CD4-positive, alpha-beta T cell (primary cell): ENCODE results near the gene GNG13. TPM values are rescaled to one million over a fixed set of nuclear protein-coding genes. Genes with fewer than 3 reads are reported as not detected.

Source experiments
- ATAC-seq: fragments of 200-7000 bp; cut with Tn5 transposase; one replicate; pipeline ENCODE4 v1.10.0; 2022; ENCODE audit warnings: mild to moderate bottlenecking; ENCODE audit not compliant: poor library complexity
- CTCF ChIA-PET: fragments of 350-600 bp; sonication (Branson Sonifier 250); formaldehyde crosslinking; loops from one replicate; lab custom pipeline; 2021; ENCODE audit warnings: antibody characterized with exemption, inconsistent platforms; lab: Charles Lee
- POLR2A ChIA-PET: fragments of 350-600 bp; sonication (Branson Sonifier 250); formaldehyde crosslinking; loops from one replicate; lab custom pipeline; 2021; ENCODE audit warnings: antibody characterized with exemption, inconsistent platforms; lab: Charles Lee
- DNase-seq, 14 experiments: peaks; one replicate each; pipeline ENCODE4 v3.0.0-alpha.2; 2013 to 2020; ENCODE audit warnings: mixed read lengths in 2 of 14
- H3K27ac ChIP-seq, 2 donors: one replicate each; pipeline versions ENCODE4 v1.5.1 to v1.7.0; 2013; ENCODE audit warnings: low read length in 2 of 2, low read depth in 1 of 2, mild to moderate bottlenecking in 1 of 2
- H3K27me3 ChIP-seq, 2 experiments: 1 replicate in 1 of 2; 2 replicates in 1 of 2; pipeline versions ENCODE4 v1.6.1 to v1.7.0; 2013; ENCODE audit warnings: low read length in 2 of 2, control low read depth in 1 of 2, mild to moderate bottlenecking in 1 of 2, moderate library complexity in 1 of 2; ENCODE audit not compliant: insufficient read depth in 2 of 2, control insufficient read depth in 1 of 2
- H3K36me3 ChIP-seq: one replicate; pipeline ENCODE4 v1.6.1; 2013; ENCODE audit warnings: low read length, control low read depth; ENCODE audit not compliant: insufficient read depth
- H3K4me1 ChIP-seq: one replicate; pipeline ENCODE4 v1.6.1; 2013; ENCODE audit warnings: low read length, control low read depth; ENCODE audit not compliant: insufficient read depth
- H3K4me3 ChIP-seq: one replicate; pipeline ENCODE4 v1.5.1; 2013; ENCODE audit warnings: mild to moderate bottlenecking, low read length, moderate library complexity
- H3K9me3 ChIP-seq, 2 experiments: 1 replicate in 1 of 2; 2 replicates in 1 of 2; pipeline versions ENCODE4 v1.6.1 to v1.7.0; 2013; ENCODE audit warnings: low read length in 2 of 2, mild to moderate bottlenecking in 2 of 2, control low read depth in 1 of 2, moderate library complexity in 1 of 2; ENCODE audit not compliant: control insufficient read depth in 1 of 2, insufficient read depth in 1 of 2
- H3K27ac Mint-ChIP-seq: one replicate; pipeline ENCODE4 v1.8.0; 2020; ENCODE audit warnings: mixed read lengths
- H3K27me3 Mint-ChIP-seq: one replicate; pipeline ENCODE4 v1.8.0; 2021; ENCODE audit warnings: mixed read lengths
- H3K36me3 Mint-ChIP-seq: one replicate; pipeline ENCODE4 v1.8.0; 2021; ENCODE audit warnings: low read depth, mixed read lengths
- H3K4me1 Mint-ChIP-seq: one replicate; pipeline ENCODE4 v1.8.0; 2021; ENCODE audit warnings: low read depth, mixed read lengths
- H3K4me3 Mint-ChIP-seq: one replicate; pipeline ENCODE4 v1.8.0; 2020; ENCODE audit warnings: mild to moderate bottlenecking, mixed read lengths
- H3K9me3 Mint-ChIP-seq: one replicate; pipeline ENCODE4 v1.8.0; 2020; ENCODE audit warnings: mixed read lengths
- CTCF ChIP-seq: fragments of 200-600 bp; IDR thresholded peaks from one replicate; pipeline ENCODE4 v1.8.0; 2022; ENCODE audit warnings: antibody characterized with exemption, mild to moderate bottlenecking
- intact Hi-C, 2 experiments: fragments of 100-400 bp; cut with DNase I in 1 of 2; cut with micrococcal nuclease in 1 of 2; formaldehyde crosslinking; loops; one replicate each; pipeline versions ENCODE4 v1.15.1 to v1.9.0; 2023 to 2025; cut with DNase I, micrococcal nuclease
- total RNA-seq, 174 experiments: library from RNA in 2 of 174; stranded (reverse) in 2 of 174; gene quantifications; one replicate each; pipeline ENCODE4 v1.2.3 and lab custom pipeline; 2021 to 2026

Gene GNG13
- total RNA-seq, 2 experiments from 2014 or later, result not detected

GRCh38 chr16:827513-827912, 27.0 kb upstream of the GNG13 start:
- Mint-ChIP-seq H3K27me3 (peaks cover 9% of the 10 kb centered on the region), H3K9me3 (no peaks in the 10 kb centered on the region), H3K4me1 (no peaks in the 10 kb centered on the region), H3K4me3 (no peak overlapping the region), H3K27ac (no peak overlapping the region), H3K36me3 (no peaks in the 10 kb centered on the region)
- CTCF ChIA-PET, result no interaction called here
- Histone ChIP-seq H3K27ac (no peak overlapping the region), H3K9me3 (peaks cover 0 to 12% of the 10 kb centered on the region in 2 experiments), H3K4me1 (peaks cover 3% of the 10 kb centered on the region), H3K4me3 (no peak overlapping the region), H3K36me3 (no peaks in the 10 kb centered on the region), H3K27me3 (no peaks in the 10 kb centered on the region)
- TF ChIP-seq CTCF, result no peak
- DNase-seq (no peak), ATAC-seq (no peak)
- intact Hi-C loops, result no loop called here
- POLR2A ChIA-PET, result no interaction called here

- no peak overlapping the region for H3K4me3 Mint-ChIP-seq
- Histone ChIP-seq H3K36me3 (no peaks in the 10 kb centered on the region), H3K4me1 (no peaks in the 10 kb centered on the region), H3K27ac (no peak overlapping the region), H3K4me3 (no peak overlapping the region), H3K9me3 (peaks cover 0 to 8% of the 10 kb centered on the region in 2 experiments), H3K27me3 (no peaks in the 10 kb centered on the region)
- no peak overlapping the region for H3K27ac Mint-ChIP-seq
- CTCF ChIA-PET, result no interaction called here
- ATAC-seq (no peak), DNase-seq (no peak)
- H3K36me3 Mint-ChIP-seq, result no peaks in the 10 kb centered on the region
- H3K27me3 Mint-ChIP-seq, result peaks cover 14% of the 10 kb centered on the region
- no peak for TF ChIP-seq CTCF
- POLR2A ChIA-PET, result no interaction called here
- no peaks in the 10 kb centered on the region for H3K4me1 Mint-ChIP-seq
- no peaks in the 10 kb centered on the region for H3K9me3 Mint-ChIP-seq
- intact Hi-C loops, result no loop called here
These were observed 25.0 kb upstream of the GNG13 start for GRCh38 chr16:825341-826061.

- H3K4me1 ChIP-seq, result peaks cover 6% of the 10 kb centered on the region
- Mint-ChIP-seq H3K4me1 (peaks cover 5% of the 10 kb centered on the region), H3K27me3 (peaks cover 12% of the 10 kb centered on the region), H3K36me3 (no peaks in the 10 kb centered on the region), H3K9me3 (no peaks in the 10 kb centered on the region), H3K27ac (no peak overlapping the region), H3K4me3 (no peak overlapping the region)
- H3K9me3 ChIP-seq, result peaks cover 0 to 9% of the 10 kb centered on the region in 2 experiments
- CTCF ChIA-PET, result no interaction called here
- peaks cover 0 to 3% of the 10 kb centered on the region in 2 experiments for H3K27me3 ChIP-seq
- ATAC-seq (no peak), DNase-seq (no peak)
- H3K27ac ChIP-seq, result no peak overlapping the region
- POLR2A ChIA-PET, result no interaction called here
- intact Hi-C loops, result no loop called here
- no peak overlapping the region for H3K4me3 ChIP-seq
- no peak for TF ChIP-seq CTCF
- H3K36me3 ChIP-seq, result no peaks in the 10 kb centered on the region
These were observed 24.1 kb upstream of the GNG13 start for GRCh38 chr16:824601-825000.
